SK-N-SH (cell line): ENCODE data around the gene NANOS3. TPM values are rescaled to one million over a fixed set of nuclear protein-coding genes. Genes with fewer than 3 reads are reported as not detected.
A peak's percentile ranks its signal among the peaks of the same experiment; 100 is the strongest.

Experiments
- CTCF ChIA-PET: fragments of 300-600, 350-600 bp; formaldehyde crosslinking; extraction: SDS; loops from one replicate; lab custom pipeline; 2021; lab: Yijun Ruan, JAX
- POLR2A ChIA-PET: fragments of 350-600 bp; sonication (Branson Sonifier 250); formaldehyde crosslinking; extraction: SDS; loops from one replicate; lab custom pipeline; 2020; ENCODE audit warnings: antibody characterized with exemption, inconsistent platforms; lab: Yijun Ruan, JAX
- DNase-seq: peaks from one replicate; pipeline ENCODE4 v3.0.0; 2012
- H2AFZ ChIP-seq: fragments of 200-600 bp; sonication (generic); 2 replicates; pipeline ENCODE4 v1.8.1; 2016; ENCODE audit warnings: antibody characterized with exemption, mild to moderate bottlenecking, low read depth
- H3F3A ChIP-seq: fragments of 200-600 bp; sonication (generic); replicated peaks from 2 replicates; pipeline ENCODE3; 2016; ENCODE audit warnings: antibody characterized with exemption, mild to moderate bottlenecking; ENCODE audit not compliant: insufficient read depth
- H3K27ac ChIP-seq, 2 experiments: fragments of 200-500 bp in 1 of 2; fragments of 200-600 bp in 1 of 2; sonication (Bioruptor generic) in 1 of 2; sonication (generic), shearing (Covaris generic) in 1 of 2; 2 replicates each; pipeline versions ENCODE4 v1.5.1 to v1.6.1; 2014 to 2016; ENCODE audit warnings: low read depth in 2 of 2, inconsistent platforms in 1 of 2, low read length in 1 of 2, mild to moderate bottlenecking in 1 of 2, mixed read lengths in 1 of 2
- H3K27me3 ChIP-seq: fragments of 200-600 bp; sonication (generic), shearing (Covaris generic); 2 replicates; pipeline ENCODE4 v1.6.1; 2016; ENCODE audit warnings: mixed run types; ENCODE audit not compliant: insufficient read depth
- H3K36me3 ChIP-seq, 2 experiments: fragments of 200-500 bp in 1 of 2; fragments of 200-600 bp in 1 of 2; sonication (Bioruptor generic) in 1 of 2; sonication (generic) in 1 of 2; replicated peaks in 1 of 2; 2 replicates each; pipeline versions ENCODE3 to v1.5.1; 2014 to 2016; ENCODE audit warnings: low read length in 1 of 2, mild to moderate bottlenecking in 1 of 2; ENCODE audit not compliant: insufficient read depth in 2 of 2, control insufficient read depth in 1 of 2
- H3K4me1 ChIP-seq, 2 experiments: fragments of 200-500 bp in 1 of 2; fragments of 200-600 bp in 1 of 2; sonication (Bioruptor generic) in 1 of 2; sonication (generic), shearing (Covaris generic) in 1 of 2; 2 replicates each; pipeline versions ENCODE4 v1.5.1 to v1.6.1; 2014 to 2016; ENCODE audit warnings: low read depth in 1 of 2, low read length in 1 of 2, mixed run types in 1 of 2; ENCODE audit not compliant: insufficient read depth in 2 of 2, control insufficient read depth in 1 of 2
- H3K4me2 ChIP-seq: fragments of 200-600 bp; sonication (generic), shearing (Covaris generic); 2 replicates; pipeline ENCODE4 v1.6.1; 2017; ENCODE audit warnings: mixed run types
- H3K4me3 ChIP-seq, 2 experiments: fragments of 200-500 bp in 1 of 2; fragments of 200-600 bp in 1 of 2; sonication (Bioruptor generic) in 1 of 2; sonication (generic), shearing (Covaris generic) in 1 of 2; 2 replicates each; pipeline versions ENCODE4 v1.5.1 to v1.8.1; 2014 to 2016; ENCODE audit warnings: low read depth in 2 of 2, inconsistent platforms in 1 of 2, low read length in 1 of 2, mild to moderate bottlenecking in 1 of 2, mixed read lengths in 1 of 2, moderate library complexity in 1 of 2
- H3K79me2 ChIP-seq: fragments of 200-600 bp; sonication (generic); 2 replicates; pipeline ENCODE4 v1.8.1; 2017; ENCODE audit warnings: mild to moderate bottlenecking; ENCODE audit not compliant: insufficient read depth
- H3K9ac ChIP-seq: fragments of 200-600 bp; sonication (generic); 2 replicates; pipeline ENCODE4 v1.6.1; 2017; ENCODE audit warnings: mixed run types
- H3K9me2 ChIP-seq: fragments of 200-600 bp; sonication (generic); 2 replicates; pipeline ENCODE4 v1.6.1; 2017; ENCODE audit warnings: mixed run types
- H3K9me3 ChIP-seq: fragments of 200-600 bp; sonication (generic); 2 replicates; pipeline ENCODE4 v1.6.1; 2017; ENCODE audit warnings: mixed run types, mild to moderate bottlenecking, moderate library complexity
- H4K20me1 ChIP-seq: fragments of 200-600 bp; sonication (generic); 2 replicates; pipeline ENCODE4 v1.6.1; 2017; ENCODE audit warnings: mild to moderate bottlenecking, mixed run types; ENCODE audit not compliant: insufficient read depth
- ELF1 ChIP-seq: IDR thresholded peaks from 2 replicates; pipeline ENCODE4 v1.4.0; 2012
- FOXJ3 ChIP-seq: sonication (generic); formaldehyde crosslinking; IDR thresholded peaks from 2 replicates; pipeline ENCODE4 v1.5.1; 2020; ENCODE audit warnings: mild to moderate bottlenecking, missing genetic modification reagents
- FOXM1 ChIP-seq: IDR thresholded peaks from 2 replicates; pipeline ENCODE4 v1.4.0; 2012; ENCODE audit warnings: low read depth, mild to moderate bottlenecking
- NFIC ChIP-seq: IDR thresholded peaks from 2 replicates; pipeline ENCODE4 v1.4.0; 2012; ENCODE audit warnings: borderline replicate concordance
- POLR2AphosphoS5 ChIP-seq: IDR thresholded peaks from 2 replicates; pipeline ENCODE4 v1.6.1; 2012; ENCODE audit warnings: low read depth, low read length
- RAD21 ChIP-seq: IDR thresholded peaks from 2 replicates; pipeline ENCODE4 v1.6.1; 2012; ENCODE audit warnings: mild to moderate bottlenecking, low read length
- RFX5 ChIP-seq: IDR thresholded peaks from 2 replicates; pipeline ENCODE4 v1.6.1; 2012; ENCODE audit warnings: mild to moderate bottlenecking, improper control_type of control experiment, low read length
- SIN3A ChIP-seq: IDR thresholded peaks from 2 replicates; pipeline ENCODE4 v1.6.1; 2012; ENCODE audit warnings: low read depth, mild to moderate bottlenecking, low read length, moderate library complexity, borderline replicate concordance
- TAF1 ChIP-seq: IDR thresholded peaks from 2 replicates; pipeline ENCODE4 v1.6.1; 2012; ENCODE audit warnings: low read depth, mild to moderate bottlenecking, low read length, moderate library complexity, borderline replicate concordance
- TCF12 ChIP-seq: IDR thresholded peaks from 2 replicates; pipeline ENCODE4 v1.4.0; 2012
- ZBTB33 ChIP-seq: IDR thresholded peaks from 2 replicates; pipeline ENCODE4 v1.4.0; 2012; ENCODE audit warnings: low read depth, borderline replicate concordance
- WGBS: methylation state at CpG from one replicate; pipeline ENCODE4 v1.1.6; 2017; ENCODE audit warnings: low lambda C conversion rate; 5-methylcytosine and 5-hydroxymethylcytosine counted together
- polyA plus RNA-seq, 3 experiments: library from polyadenylated mRNA; depleted of rRNA; stranded (reverse); fragments of >200 nt; gene quantifications; 2 replicates each; pipeline ENCODE4 v1.2.3, GENCODE V29; 2012

Gene NANOS3
- polyA plus RNA-seq, 1 of the 3 experiments (the other 2 are of a cell fraction) = 0.53 TPM

GRCh38 chr19:13913352-13913751 lies 36.4 kb downstream of the NANOS3 start:
- H4K20me1 ChIP-seq = no peaks in the 10 kb centered on the region
- DNase-seq = peak; percentile 53
- no peak overlapping the region for H3K4me3 ChIP-seq
- no peaks in the 10 kb centered on the region for H3K9me3 ChIP-seq
- H3K4me1 ChIP-seq = no peaks in the 10 kb centered on the region
- ChIA-PET CTCF (no interaction called here), POLR2A (interaction anchor here (1.1 kb wide), 1 partner anchor 72 kb away, joined by 3 read pairs; no protein-coding TSS in a partner anchor)
- no peaks in the 10 kb centered on the region for H3K27me3 ChIP-seq
- no peaks in the 10 kb centered on the region for H3K9me2 ChIP-seq
- no peak overlapping the region for H3K27ac ChIP-seq
- no peaks in the 10 kb centered on the region for H3F3A ChIP-seq
- no peak overlapping the region for H2AFZ ChIP-seq
- WGBS = 78% methylated on average over 14 of the region's 17 CpGs
- no peak for TF ChIP-seq POLR2AphosphoS5
- TF ChIP-seq ELF1 = no peak
- no peak for TF ChIP-seq FOXJ3 (CRISPR knock-in tag)
- no peak for TF ChIP-seq RFX5
- TF ChIP-seq, all 33 proteins: peak for 0
- Histone ChIP-seq H3K9ac (no peak overlapping the region), H3K79me2 (no peaks in the 10 kb centered on the region), H3K36me3 (peaks cover 3 to 15% of the 10 kb centered on the region in 2 experiments), H3K4me2 (no peak overlapping the region)

- ChIA-PET CTCF (interaction anchor here (1.0 kb wide), 1 partner anchor 144 kb away, joined by 5 read pairs; no protein-coding TSS in a partner anchor), POLR2A (interaction anchor here (0.5 to 0.9 kb wide), 2 partner anchors 12 to 114 kb away, joined by 3 to 4 read pairs; no protein-coding TSS in a partner anchor)
- Histone ChIP-seq H3F3A (no peaks in the 10 kb centered on the region), H3K4me3 (no peak overlapping the region), H3K9me2 (no peaks in the 10 kb centered on the region), H2AFZ (no peak overlapping the region), H3K4me2 (no peak overlapping the region), H3K79me2 (no peaks in the 10 kb centered on the region), H3K27ac (no peak overlapping the region), H4K20me1 (no peaks in the 10 kb centered on the region), H3K36me3 (peaks cover 3 to 19% of the 10 kb centered on the region in 2 experiments), H3K27me3 (no peaks in the 10 kb centered on the region), H3K9me3 (no peaks in the 10 kb centered on the region), H3K4me1 (no peaks in the 10 kb centered on the region), H3K9ac (no peak overlapping the region)
- DNase-seq = no peak
- TF ChIP-seq FOXM1 (no peak), TCF12 (no peak), TAF1 (no peak), ZBTB33 (no peak), FOXJ3 (CRISPR knock-in tag) (no peak), NFIC (no peak), SIN3A (no peak), RAD21 (no peak)
- 96% methylated on average over 3 of the region's 3 CpGs for WGBS
Observed at GRCh38 chr19:13914777-13915176, 37.8 kb downstream of the NANOS3 start.
